CD4-positive, alpha-beta T cell (primary cell): Measurements from ENCODE around the gene WDR72. TPM values are rescaled to one million over a fixed set of nuclear protein-coding genes. Genes with fewer than 3 reads are reported as not detected.

Experiments
- ATAC-seq: fragments of 200-7000 bp; cut with Tn5 transposase; one replicate; pipeline ENCODE4 v1.10.0; 2022; ENCODE audit warnings: mild to moderate bottlenecking; ENCODE audit not compliant: poor library complexity
- CTCF ChIA-PET: fragments of 350-600 bp; sonication (Branson Sonifier 250); formaldehyde crosslinking; loops from one replicate; lab custom pipeline; 2021; ENCODE audit warnings: antibody characterized with exemption, inconsistent platforms; lab: Charles Lee
- POLR2A ChIA-PET: fragments of 350-600 bp; sonication (Branson Sonifier 250); formaldehyde crosslinking; loops from one replicate; lab custom pipeline; 2021; ENCODE audit warnings: antibody characterized with exemption, inconsistent platforms; lab: Charles Lee
- DNase-seq, 14 experiments: peaks; one replicate each; pipeline ENCODE4 v3.0.0-alpha.2; 2013 to 2020; ENCODE audit warnings: mixed read lengths in 2 of 14
- H3K27ac ChIP-seq, 2 donors: one replicate each; pipeline versions ENCODE4 v1.5.1 to v1.7.0; 2013; ENCODE audit warnings: low read length in 2 of 2, low read depth in 1 of 2, mild to moderate bottlenecking in 1 of 2
- H3K27me3 ChIP-seq, 2 experiments: 1 replicate in 1 of 2; 2 replicates in 1 of 2; pipeline versions ENCODE4 v1.6.1 to v1.7.0; 2013; ENCODE audit warnings: low read length in 2 of 2, control low read depth in 1 of 2, mild to moderate bottlenecking in 1 of 2, moderate library complexity in 1 of 2; ENCODE audit not compliant: insufficient read depth in 2 of 2, control insufficient read depth in 1 of 2
- H3K36me3 ChIP-seq: one replicate; pipeline ENCODE4 v1.6.1; 2013; ENCODE audit warnings: low read length, control low read depth; ENCODE audit not compliant: insufficient read depth
- H3K4me1 ChIP-seq: one replicate; pipeline ENCODE4 v1.6.1; 2013; ENCODE audit warnings: low read length, control low read depth; ENCODE audit not compliant: insufficient read depth
- H3K4me3 ChIP-seq: one replicate; pipeline ENCODE4 v1.5.1; 2013; ENCODE audit warnings: mild to moderate bottlenecking, low read length, moderate library complexity
- H3K9me3 ChIP-seq, 2 experiments: 1 replicate in 1 of 2; 2 replicates in 1 of 2; pipeline versions ENCODE4 v1.6.1 to v1.7.0; 2013; ENCODE audit warnings: low read length in 2 of 2, mild to moderate bottlenecking in 2 of 2, control low read depth in 1 of 2, moderate library complexity in 1 of 2; ENCODE audit not compliant: control insufficient read depth in 1 of 2, insufficient read depth in 1 of 2
- H3K27ac Mint-ChIP-seq: one replicate; pipeline ENCODE4 v1.8.0; 2020; ENCODE audit warnings: mixed read lengths
- H3K27me3 Mint-ChIP-seq: one replicate; pipeline ENCODE4 v1.8.0; 2021; ENCODE audit warnings: mixed read lengths
- H3K36me3 Mint-ChIP-seq: one replicate; pipeline ENCODE4 v1.8.0; 2021; ENCODE audit warnings: low read depth, mixed read lengths
- H3K4me1 Mint-ChIP-seq: one replicate; pipeline ENCODE4 v1.8.0; 2021; ENCODE audit warnings: low read depth, mixed read lengths
- H3K4me3 Mint-ChIP-seq: one replicate; pipeline ENCODE4 v1.8.0; 2020; ENCODE audit warnings: mild to moderate bottlenecking, mixed read lengths
- H3K9me3 Mint-ChIP-seq: one replicate; pipeline ENCODE4 v1.8.0; 2020; ENCODE audit warnings: mixed read lengths
- CTCF ChIP-seq: fragments of 200-600 bp; IDR thresholded peaks from one replicate; pipeline ENCODE4 v1.8.0; 2022; ENCODE audit warnings: antibody characterized with exemption, mild to moderate bottlenecking
- intact Hi-C, 2 experiments: fragments of 100-400 bp; cut with DNase I in 1 of 2; cut with micrococcal nuclease in 1 of 2; formaldehyde crosslinking; loops; one replicate each; pipeline versions ENCODE4 v1.15.1 to v1.9.0; 2023 to 2025; cut with DNase I, micrococcal nuclease
- total RNA-seq, 174 experiments: library from RNA in 2 of 174; stranded (reverse) in 2 of 174; gene quantifications; one replicate each; pipeline ENCODE4 v1.2.3 and lab custom pipeline; 2021 to 2026

Gene WDR72
- total RNA-seq, 2 experiments from 2014 or later = not detected

GRCh38 chr15:53498996-53499395, 260.5 kb downstream of the WDR72 start:
- Histone ChIP-seq H3K36me3 (no peaks in the 10 kb centered on the region), H3K4me1 (no peaks in the 10 kb centered on the region), H3K9me3 (no peaks in the 10 kb centered on the region), H3K27me3 (no peaks in the 10 kb centered on the region), H3K4me3 (no peak overlapping the region), H3K27ac (no peak overlapping the region)
- POLR2A ChIA-PET = no interaction called here
- intact Hi-C loops = no loop called here
- peaks cover 3% of the 10 kb centered on the region for H3K9me3 Mint-ChIP-seq
- H3K27me3 Mint-ChIP-seq = no peaks in the 10 kb centered on the region
- ATAC-seq (no peak), DNase-seq (no peak)
- CTCF ChIA-PET = no interaction called here
- H3K4me3 Mint-ChIP-seq = no peak overlapping the region
- no peak overlapping the region for H3K27ac Mint-ChIP-seq
- TF ChIP-seq CTCF = no peak
- H3K4me1 Mint-ChIP-seq = no peaks in the 10 kb centered on the region
- no peaks in the 10 kb centered on the region for H3K36me3 Mint-ChIP-seq

- H3K9me3 Mint-ChIP-seq = no peaks in the 10 kb centered on the region
- no peaks in the 10 kb centered on the region for H3K36me3 ChIP-seq
- H3K36me3 Mint-ChIP-seq = no peaks in the 10 kb centered on the region
- TF ChIP-seq CTCF = no peak
- H3K4me3 ChIP-seq = no peak overlapping the region
- H3K4me3 Mint-ChIP-seq = no peak overlapping the region
- ATAC-seq (no peak), DNase-seq (no peak)
- ChIA-PET CTCF (no interaction called here), POLR2A (no interaction called here)
- H3K27me3 Mint-ChIP-seq = no peaks in the 10 kb centered on the region
- no peaks in the 10 kb centered on the region for H3K27me3 ChIP-seq
- no peak overlapping the region for H3K27ac ChIP-seq
- H3K4me1 ChIP-seq = no peaks in the 10 kb centered on the region
- no peaks in the 10 kb centered on the region for H3K4me1 Mint-ChIP-seq
- no peak overlapping the region for H3K27ac Mint-ChIP-seq
- H3K9me3 ChIP-seq = no peaks in the 10 kb centered on the region
- intact Hi-C loops = no loop called here
These were observed 269.1 kb downstream of the WDR72 start for GRCh38 chr15:53490341-53490740.

- no peak overlapping the region for H3K27ac ChIP-seq
- ATAC-seq = no peak
- Mint-ChIP-seq H3K9me3 (no peaks in the 10 kb centered on the region), H3K4me3 (no peak overlapping the region), H3K27ac (no peak overlapping the region), H3K27me3 (no peaks in the 10 kb centered on the region), H3K36me3 (no peaks in the 10 kb centered on the region), H3K4me1 (no peaks in the 10 kb centered on the region)
- H3K9me3 ChIP-seq = no peaks in the 10 kb centered on the region
- no peaks in the 10 kb centered on the region for H3K36me3 ChIP-seq
- intact Hi-C loops = no loop called here
- ChIA-PET POLR2A (no interaction called here), CTCF (no interaction called here)
- DNase-seq = no peak
- no peaks in the 10 kb centered on the region for H3K4me1 ChIP-seq
- no peak for TF ChIP-seq CTCF
- H3K4me3 ChIP-seq = no peak overlapping the region
- H3K27me3 ChIP-seq = no peaks in the 10 kb centered on the region
These were observed 277.4 kb downstream of the WDR72 start for GRCh38 chr15:53482055-53482454.
